GM19043 (cell line): ENCODE data around the gene KCND1.
A peak's percentile ranks its signal among the peaks of the same experiment; 100 is the strongest.

ENCODE experiments used
- ATAC-seq: cut with Tn5 transposase; IDR thresholded peaks from one replicate; pipeline ENCODE4 v1.9.1; 2021; ENCODE audit warnings: low read depth; ENCODE audit not compliant: unreplicated experiment

KCND1 gene

DNA sequence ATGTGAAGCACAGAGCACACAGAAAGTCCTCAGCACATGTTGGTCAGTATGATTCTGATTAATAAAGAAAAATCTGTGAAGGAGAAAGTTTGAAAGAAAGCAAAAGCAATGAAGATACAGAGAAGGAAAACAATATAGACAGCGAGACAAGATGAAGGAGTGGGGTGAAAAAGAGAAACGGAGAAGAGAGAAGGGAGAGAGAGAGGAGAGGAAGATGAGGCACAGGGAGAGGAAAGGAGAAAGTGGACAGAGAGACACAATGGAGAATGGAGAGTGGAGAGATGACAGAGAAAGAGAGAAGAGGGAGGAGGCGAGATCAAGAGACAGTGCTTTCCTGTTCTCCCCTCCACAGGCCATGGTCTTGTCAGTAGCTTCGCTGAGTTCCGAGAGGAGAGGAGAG lies 3.9 kb upstream of the KCND1 start:
- ATAC-seq, result no peak

DNA sequence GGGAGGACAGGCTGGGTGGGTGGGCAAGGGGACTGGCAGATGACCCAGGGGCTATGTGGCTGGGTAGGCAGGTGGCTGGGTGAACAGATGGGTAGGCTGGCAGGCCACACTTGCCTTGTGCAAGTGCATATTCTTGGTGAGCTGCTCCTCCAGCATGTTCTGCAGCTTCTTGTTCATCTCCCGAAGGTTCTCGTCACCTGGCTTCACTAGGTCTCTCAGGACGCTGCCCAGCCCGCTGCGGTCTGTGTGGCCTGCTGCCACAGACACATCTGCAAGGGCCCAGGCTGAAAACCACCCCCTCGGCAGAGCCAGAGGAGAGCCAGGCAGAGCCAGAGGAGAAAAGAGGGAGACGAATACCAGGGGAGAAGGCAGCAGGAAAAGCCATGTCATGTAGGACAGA lies 3.4 kb upstream of the KCND1 start:
- no peak for ATAC-seq

DNA sequence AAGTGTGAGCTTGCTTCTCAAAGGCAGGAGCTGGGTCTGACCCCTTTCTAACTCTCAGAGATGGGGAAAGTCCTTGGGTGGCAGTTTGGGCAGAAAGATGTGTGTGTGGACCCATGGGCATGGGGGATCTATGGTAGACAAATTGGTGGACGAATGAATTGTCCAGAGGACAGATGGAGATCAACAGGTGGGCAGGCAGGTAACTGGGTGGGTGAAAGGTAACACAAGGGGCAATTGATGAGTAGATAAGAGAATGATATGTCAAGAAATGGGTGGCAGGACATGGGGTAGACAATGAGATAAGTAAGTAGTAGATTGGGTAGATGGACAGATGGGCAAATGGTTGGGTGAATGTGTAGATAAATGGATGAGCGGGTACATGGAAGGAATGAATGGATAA lies 2.9 kb upstream of the KCND1 start:
- no peak for ATAC-seq

DNA sequence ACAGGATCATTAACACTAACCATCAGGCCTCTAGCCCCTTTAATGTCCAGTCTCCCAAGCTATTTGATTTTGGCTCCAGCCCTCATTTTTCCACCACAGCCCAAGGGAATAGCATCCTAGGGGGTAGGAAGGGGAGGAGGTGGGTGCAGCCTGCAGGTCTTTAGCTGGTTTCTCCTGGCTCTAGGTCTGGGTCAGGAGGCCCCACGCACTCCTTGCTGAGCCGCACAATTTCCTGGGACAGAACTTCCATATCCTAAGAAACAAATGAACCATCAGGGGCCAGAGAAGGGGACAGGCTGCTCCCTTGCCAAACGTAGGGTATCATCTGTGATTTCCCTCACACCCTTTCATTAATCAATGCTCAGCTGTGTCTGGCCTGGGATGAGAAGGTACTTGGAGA lies 2.4 kb upstream of the KCND1 start:
- ATAC-seq, result no peak

DNA sequence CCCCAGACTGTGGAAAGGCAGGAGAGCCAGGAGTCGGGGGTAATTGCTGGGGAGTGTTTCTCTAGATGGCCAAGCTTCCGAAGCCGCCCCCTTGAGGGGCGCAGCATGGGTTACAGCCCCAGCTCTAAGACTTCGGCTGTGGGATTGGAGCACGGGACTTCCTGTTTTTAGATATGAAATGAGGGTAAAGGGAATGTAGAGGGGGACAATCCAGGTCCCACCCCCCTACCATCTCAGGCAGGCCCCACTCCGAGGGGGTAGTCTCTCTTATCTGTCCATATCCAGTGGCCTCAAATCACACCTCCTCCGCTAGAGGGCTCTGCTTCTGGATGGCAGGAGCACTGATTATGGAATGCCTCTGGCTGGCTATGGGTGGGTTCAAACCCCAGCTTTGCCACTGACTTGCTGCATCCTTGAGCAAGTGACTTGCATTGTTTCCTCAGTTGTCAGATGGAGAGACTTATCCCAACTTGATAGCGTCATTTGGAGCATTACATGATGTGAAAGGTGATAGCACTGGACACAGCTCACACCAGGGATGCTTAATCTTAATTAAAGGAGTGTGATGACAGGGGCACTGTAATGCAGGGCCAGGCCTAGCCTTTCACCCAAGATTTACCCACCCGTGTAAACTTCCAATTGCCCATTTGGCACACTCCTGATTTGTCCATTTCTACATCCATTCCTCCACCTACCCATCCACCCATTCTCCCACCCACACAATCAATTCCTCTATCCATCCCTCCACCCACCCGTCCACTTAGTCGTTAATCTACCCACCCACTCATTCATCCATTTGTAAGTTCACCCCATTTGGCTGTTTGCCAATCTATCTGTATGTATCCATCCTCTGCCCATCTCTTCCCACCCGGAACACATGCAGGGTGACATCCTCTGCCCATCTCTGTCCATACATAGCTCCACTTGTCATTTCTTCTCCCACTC lies 848 bp upstream of the KCND1 start:
- no peak for ATAC-seq

DNA sequence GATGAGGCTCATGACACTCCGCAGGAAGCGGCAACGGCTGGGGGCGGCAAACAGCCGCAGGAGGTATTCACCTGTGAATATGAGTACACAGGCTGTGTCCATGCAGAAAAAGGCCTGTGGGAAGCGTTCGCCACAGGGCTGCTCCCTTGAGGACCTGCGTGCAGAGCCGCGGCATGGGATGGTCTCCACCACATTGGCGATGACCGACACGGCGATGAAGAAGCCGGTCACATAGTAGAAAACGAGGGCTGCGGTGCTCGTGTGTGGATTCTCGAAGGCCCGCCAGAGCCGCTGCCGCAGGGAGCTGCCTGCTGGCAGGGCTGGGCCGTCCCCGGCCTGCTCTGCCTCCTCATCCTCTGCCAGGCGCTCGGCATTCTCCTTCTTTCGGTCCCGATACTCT lies 2.2 kb downstream of the KCND1 start:
- no peak for ATAC-seq

DNA sequence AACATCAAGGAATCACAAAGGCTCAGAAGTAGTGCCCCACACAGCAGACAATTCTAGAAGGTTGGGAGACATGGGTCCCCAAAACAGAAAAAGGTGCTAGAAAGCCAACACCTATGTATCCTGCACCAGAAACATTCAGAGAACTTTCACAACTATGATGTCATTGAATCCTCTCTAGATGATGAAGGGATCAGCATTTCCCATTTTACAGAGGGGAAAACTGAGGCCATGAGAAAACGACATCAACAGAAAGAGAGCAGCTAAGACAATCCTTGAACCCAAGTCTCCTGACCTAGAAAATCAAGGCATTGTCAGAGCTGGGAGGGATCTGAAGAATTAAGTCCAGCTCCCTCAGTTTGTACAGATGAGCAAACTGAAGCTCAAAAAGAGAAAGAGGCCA lies 3.3 kb downstream of the KCND1 start:
- no peak for ATAC-seq

DNA sequence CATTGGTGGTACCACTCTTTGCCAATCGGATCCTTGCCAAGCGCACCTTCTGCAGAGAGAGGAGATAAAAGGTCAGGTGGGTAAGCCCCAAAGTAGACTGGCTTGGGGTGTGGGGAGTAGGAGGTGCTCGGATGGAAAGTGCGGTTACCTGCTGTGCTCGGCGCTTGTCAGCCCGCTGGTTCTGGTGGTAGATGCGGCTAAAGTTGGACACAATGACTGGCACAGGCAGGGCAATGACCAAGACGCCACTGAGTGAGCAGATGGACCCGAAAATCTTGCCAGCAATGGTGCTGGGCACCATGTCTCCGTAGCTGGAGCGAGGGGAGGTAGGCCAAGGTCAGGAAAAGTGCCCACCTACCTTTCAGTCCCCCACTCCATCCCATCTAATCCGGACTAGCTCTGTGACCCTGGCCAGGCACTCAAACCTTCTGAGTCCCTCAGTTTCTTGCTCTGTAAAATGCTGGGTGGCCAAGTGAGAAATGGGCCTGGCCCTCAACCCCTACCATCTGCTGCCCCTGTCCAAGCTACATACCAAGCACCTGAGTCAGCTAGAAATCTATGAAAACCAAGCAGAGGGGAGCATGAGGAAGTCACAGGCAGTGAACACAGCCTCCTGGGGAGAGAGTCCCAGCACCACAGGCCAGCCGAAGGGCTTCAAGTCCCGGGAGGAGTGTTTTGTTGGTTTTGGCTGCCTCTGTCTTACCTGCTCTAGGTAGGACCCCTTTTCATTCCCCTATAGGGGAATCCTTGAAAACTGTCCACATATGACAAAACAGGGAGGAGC lies 4.7 kb downstream of the KCND1 start:
- no peak for ATAC-seq

DNA sequence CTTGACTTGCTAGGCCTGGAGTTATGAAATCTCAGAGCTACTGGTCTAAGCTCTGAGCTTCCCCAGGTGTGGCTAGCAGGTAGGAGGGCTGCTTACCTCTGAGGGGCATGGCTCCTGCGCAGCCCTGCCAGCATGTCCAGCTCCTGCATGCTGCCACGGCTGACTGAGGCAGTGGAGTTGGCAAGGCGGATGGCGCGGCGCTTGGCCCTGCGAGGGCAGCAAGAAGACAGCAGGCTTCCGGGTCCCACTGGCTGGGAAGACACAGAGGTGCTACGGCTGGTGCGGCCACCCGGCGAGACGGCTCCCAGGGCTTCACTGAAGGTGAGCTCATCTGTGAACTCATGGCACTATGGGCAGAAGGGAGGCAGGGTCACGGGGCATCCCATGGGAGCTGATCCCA lies 5.7 kb downstream of the KCND1 start:
- ATAC-seq, result no peak

DNA sequence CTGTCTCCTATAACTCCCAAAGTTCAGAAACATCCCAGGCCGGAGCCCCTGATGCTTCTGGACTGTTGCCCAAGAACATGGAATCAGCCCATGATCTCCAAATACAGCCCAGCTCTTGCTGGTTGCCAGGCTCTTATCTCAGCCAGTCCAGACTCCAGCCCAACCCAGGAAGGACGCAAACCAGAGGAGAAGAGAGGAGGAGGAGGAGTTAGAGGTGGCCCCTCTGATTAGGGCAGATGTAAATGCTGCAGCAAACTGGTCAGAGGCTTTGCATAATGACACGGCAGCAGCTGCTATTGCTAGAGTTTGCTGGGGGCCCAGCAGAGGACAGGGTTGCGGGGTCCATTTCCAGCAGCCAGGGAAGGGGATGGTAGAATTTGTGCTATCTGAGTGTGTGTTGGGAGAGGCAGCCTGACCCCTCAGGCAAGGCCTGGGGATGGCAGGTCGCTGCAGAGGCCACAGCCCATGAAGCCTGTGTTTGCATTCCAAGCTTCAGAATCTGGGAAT lies 10.0 kb downstream of the KCND1 start:
- ATAC-seq, result no peak

DNA sequence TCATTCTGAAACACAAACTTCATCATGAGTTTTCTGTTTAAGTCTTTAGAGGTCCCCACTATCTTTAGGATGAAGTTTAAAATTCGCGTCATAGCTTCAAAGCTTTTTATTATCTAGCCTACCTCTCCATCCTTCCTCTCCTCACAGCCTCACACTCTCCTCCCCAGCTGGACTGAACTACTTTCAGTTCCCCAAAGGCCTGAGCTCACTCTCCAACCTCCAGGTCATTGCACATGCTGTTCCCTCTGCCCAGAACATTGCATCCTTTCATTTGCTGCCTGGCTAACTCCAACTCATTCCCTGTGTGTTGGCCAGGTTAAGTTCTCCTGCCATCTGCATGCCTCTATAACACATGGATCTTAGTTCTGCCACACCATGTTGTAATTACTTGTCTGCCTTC lies 11.4 kb downstream of the KCND1 start:
- no peak for ATAC-seq

DNA sequence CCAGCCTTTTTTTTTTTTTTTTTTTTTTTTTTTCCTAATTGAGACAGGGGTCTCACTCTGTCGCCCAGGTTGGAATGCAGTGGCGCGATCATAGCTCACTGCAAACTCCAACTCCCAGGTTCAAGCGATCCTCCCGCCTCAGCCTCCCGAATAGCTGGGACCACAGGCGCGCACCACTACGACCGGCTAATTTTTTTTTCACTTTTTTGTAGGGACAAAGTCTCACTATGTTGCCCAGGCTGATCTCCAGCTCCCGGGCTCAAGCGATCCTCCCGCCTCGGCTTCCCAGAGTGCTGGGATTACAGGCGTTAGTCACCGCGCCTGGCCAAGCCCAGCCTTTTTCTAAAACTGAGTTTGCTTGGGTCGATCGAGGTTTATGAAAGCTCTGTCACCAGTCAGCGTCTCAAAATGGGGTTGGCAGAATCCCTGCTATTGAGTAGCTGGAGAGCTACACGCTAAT lies 13.0 kb downstream of the KCND1 start:
- no peak for ATAC-seq

DNA sequence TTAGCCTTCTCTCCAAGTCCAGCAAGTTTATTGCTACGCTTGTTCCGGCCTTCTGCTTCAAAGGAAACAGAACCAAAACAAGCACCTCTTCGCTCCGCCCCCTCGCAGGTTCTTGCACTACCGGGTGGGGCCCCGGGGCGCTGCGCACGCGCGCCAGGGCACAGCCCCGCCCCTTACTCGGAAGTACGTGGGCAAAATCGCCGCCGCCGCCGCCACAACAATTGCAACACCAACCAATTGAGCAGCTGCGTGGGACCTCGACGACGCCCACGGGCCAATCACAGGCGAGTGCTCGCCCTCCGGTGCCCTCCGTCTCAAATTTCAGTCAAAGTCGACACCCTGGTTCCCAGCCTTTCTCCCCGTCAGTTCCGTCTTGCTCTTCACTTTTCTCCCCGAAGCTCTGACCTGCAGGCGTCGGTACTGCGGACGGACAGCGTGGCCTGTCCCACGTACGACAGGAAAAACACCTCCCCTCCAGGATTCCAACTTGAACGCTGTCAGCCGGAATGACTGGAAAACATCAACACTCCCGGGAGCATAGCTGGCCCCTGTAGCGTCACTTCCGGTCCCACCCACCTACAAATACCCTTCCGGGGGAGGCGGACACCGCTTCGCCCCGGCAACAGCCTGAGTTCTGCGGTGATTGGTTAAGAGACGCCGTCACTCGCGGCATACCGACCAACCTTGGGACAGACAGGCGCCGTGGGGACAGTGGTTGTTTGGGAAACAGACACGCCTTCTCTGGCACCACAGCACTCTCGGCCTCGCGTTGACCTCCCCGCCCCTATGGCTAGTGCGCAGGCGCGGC lies 13.6 kb downstream of the KCND1 start:
- ATAC-seq, result peak; percentile 81

DNA sequence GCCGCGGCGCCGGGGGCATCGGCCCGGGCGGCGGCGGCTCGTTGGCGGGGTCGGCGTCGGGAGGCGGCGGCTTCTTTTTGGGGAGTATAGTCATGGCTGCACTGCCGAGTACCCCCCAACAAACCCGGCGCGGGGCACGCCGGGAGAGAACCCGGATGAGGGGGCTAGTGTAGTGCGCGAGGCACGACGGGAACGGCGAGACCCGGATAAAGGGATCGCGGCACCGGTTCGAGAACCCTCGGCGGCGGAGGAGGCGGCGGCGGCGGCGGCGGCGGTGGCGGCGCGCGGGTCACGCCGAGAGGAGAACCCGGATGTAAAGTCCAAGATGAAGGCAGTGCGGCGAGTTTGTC lies 14.2 kb downstream of the KCND1 start, which contains the start of gene OTUD5:
OTUD5 (minus strand) TSS at position 131 of the 350 bp plus-strand sequence; CDS start at position 94, 37 bp downstream.
- no peak for ATAC-seq

DNA sequence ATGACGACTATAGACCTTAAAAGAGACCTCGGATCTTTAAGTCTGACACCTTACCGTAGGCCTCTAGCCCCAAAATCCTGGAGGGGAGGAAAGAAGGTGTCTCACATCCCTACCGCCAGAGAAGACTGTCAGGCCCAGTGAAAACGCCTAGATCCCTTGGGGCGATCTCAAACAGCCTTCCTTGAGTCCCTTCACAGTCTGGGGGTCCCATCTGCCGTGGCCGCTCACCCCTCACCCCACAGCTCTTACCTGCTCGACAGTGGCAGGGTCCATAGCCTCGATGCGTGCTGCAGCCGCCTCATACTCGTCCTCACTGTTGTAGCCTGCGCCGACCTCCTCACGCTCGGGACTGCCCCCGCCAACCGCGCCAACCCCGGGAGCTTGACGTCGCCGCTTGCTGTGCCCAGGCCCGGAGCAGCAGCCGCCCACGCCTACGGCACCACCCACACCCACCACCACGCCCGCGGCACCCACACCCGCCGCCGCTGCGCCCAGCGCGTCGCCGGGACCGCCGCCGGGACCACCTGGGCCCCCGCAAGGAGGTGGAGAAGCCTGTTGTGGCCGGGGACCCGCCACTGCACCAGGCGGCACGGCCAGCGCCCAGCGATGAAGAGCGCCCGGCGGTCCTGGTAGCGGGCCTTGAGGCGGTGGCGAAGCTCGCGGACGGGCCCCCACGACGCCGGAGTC lies 14.8 kb downstream of the KCND1 start:
- no peak for ATAC-seq

DNA sequence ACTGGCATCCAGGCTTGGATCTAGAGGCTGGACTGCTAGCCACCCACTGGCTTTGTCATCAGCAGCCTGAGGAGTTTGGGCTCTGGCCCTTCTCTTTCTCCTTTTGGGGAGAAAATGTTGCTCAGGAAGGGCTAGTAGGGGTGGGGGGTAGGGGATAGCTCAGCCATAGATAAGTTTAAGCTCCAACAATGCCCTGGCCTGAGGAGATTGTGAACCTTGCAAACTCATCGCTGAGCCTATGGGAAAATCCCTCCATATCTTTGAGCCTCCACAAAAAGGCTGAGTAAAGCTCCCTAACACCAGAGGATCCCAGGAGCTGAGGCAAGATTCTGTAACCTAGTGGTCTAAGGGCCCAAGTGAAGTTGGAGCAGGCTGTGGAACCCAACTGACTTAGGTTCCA lies 23.1 kb downstream of the KCND1 start:
- no peak for ATAC-seq

DNA sequence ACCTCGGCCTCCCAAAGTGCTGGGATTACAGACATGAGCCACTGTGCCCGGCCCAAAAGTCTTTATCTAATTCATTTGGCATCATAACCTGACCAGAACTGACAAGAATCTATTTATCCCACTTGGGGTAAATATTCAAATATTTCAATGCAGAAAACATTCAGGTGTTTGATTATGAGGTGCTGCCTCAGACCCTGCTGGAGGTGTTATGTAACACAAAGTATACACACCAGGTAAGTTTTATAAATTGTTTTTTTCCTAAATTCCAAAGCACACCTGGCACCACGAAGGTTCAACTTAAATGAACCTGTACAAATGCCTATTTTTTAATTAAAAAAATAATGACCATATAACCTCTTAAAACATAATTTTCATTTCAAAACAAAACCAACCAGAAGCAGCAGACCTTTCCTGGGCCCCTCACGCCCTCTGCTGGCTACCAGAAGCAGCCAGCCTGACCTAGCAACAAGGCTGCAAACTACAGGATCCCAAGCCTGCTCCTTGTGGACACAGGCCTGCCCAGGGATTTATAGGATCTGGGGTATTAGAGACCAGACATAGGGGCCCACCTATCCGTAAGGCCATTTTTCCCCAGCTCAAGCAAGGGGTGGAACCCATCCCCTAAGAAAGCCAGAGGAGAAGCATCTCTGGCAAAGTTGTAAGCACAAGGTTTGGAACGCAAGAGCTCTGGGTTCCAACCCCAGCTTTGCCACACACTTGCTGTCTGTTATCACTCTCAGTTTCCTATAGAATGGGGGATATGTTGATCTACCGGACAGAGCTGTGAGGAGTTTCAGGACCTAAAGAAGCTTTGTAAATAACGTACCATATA lies 25.9 kb downstream of the KCND1 start:
- ATAC-seq, result no peak

DNA sequence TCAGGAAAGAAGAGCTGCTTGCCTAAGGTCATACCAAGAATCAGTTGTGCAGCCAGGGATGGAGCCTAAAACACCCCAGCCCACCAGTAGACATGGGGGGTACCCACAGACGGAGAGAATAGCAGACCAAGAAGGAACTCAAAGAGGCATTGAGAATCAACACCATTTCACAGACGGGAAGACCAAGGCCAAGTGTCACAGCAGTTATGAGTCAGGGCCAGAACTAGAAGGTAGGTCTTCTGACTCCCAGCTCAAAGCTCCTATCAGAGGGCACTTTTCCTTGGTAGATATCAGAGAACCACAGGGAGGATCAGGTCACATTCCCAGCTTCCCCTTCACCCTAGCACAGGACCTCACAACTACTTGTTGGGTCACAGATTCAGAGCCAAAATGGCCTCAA lies 28.7 kb downstream of the KCND1 start:
- ATAC-seq, result no peak

DNA sequence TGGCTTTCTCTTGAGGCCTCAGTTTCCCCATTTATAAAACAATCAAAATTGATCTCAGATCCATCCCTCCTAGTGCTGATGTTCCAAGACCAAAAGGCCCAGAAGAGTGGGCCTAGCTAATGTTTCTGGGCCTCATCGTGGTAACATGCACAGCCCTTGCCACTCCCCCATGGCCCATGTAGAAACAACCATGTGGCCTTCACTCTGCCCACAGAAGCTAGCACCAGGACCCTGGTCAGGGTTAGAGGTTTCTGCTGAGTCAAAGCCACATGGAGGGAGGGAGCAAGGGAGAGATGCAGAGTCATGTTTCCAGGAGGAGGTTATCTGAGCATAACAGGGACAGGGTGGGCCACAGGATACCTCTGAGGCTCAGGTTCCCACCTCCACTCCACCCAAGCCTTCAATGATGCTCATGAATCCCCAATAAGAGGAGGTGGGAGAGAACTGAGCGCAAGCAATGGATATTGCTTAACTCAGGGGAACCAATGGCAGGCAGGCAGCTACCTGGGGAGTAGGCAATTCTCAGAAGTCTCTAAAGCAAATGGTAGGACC lies 31.2 kb downstream of the KCND1 start:
- no peak for ATAC-seq
